Natural killer cell (primary cell): Measurements from ENCODE around the gene TIPRL. TPM values are rescaled to one million over a fixed set of nuclear protein-coding genes. Genes with fewer than 3 reads are reported as not detected.

Experiments
- ATAC-seq, 3 donors: fragments of 150-1000 bp in 2 of 3; fragments of 200-7000 bp in 1 of 3; cut with Tn5 transposase; 1 replicate in 1 of 3; 2 replicates in 2 of 3; pipeline ENCODE4 v1.10.0; 2021; ENCODE audit warnings: mild to moderate bottlenecking in 2 of 3, moderate library complexity in 2 of 3
- DNase-seq, 2 donors: peaks; one replicate each; pipeline versions ENCODE4 v3.0.0 to v3.0.0-alpha.2; 2013 to 2021; ENCODE audit warnings: mixed read lengths in 1 of 2
- H3K27ac ChIP-seq: one replicate; pipeline ENCODE4 v1.5.1; 2013; ENCODE audit warnings: mild to moderate bottlenecking, low read length
- H3K27me3 ChIP-seq: one replicate; pipeline ENCODE4 v1.6.1; 2013; ENCODE audit warnings: low read length; ENCODE audit not compliant: control insufficient read depth, insufficient read depth
- H3K36me3 ChIP-seq: one replicate; pipeline ENCODE4 v1.6.1; 2013; ENCODE audit warnings: low read length; ENCODE audit not compliant: control insufficient read depth, insufficient read depth
- H3K4me1 ChIP-seq: one replicate; pipeline ENCODE4 v1.6.1; 2013; ENCODE audit warnings: low read length; ENCODE audit not compliant: control insufficient read depth, insufficient read depth
- H3K4me3 ChIP-seq: one replicate; pipeline ENCODE4 v1.5.1; 2013; ENCODE audit warnings: low read length
- H3K9me3 ChIP-seq: one replicate; pipeline ENCODE4 v1.6.1; 2013; ENCODE audit warnings: low read length; ENCODE audit not compliant: control insufficient read depth, insufficient read depth
- H3K27ac Mint-ChIP-seq, 2 donors: one replicate each; pipeline ENCODE4 v1.8.0; 2022; ENCODE audit warnings: mild to moderate bottlenecking in 2 of 2, mixed read lengths in 2 of 2, moderate library complexity in 1 of 2
- H3K27me3 Mint-ChIP-seq, 2 donors: one replicate each; pipeline ENCODE4 v1.8.0; 2022; ENCODE audit warnings: low read depth in 2 of 2, mixed read lengths in 2 of 2
- H3K36me3 Mint-ChIP-seq: one replicate; pipeline ENCODE4 v1.8.0; 2022; ENCODE audit warnings: mixed read lengths
- H3K4me1 Mint-ChIP-seq, 2 donors: one replicate each; pipeline ENCODE4 v1.8.0; 2022; ENCODE audit warnings: mixed read lengths in 2 of 2
- H3K4me3 Mint-ChIP-seq: one replicate; pipeline ENCODE4 v1.8.0; 2022; ENCODE audit warnings: mild to moderate bottlenecking, moderate library complexity, mixed read lengths
- H3K9me3 Mint-ChIP-seq, 2 donors: one replicate each; pipeline ENCODE4 v1.8.0; 2022; ENCODE audit warnings: mixed read lengths in 2 of 2
- WGBS: methylation state at CpG from one replicate; pipeline ENCODE4 v1.1.7; 2013; ENCODE audit warnings: missing lambda C conversion rate; ENCODE audit not compliant: insufficient coverage; 5-methylcytosine and 5-hydroxymethylcytosine counted together
- intact Hi-C: fragments of 100-400 bp; cut with micrococcal nuclease; formaldehyde crosslinking; loops from one replicate; pipeline ENCODE4 v1.14.2; 2022
- total RNA-seq, 4 donors: library from RNA; stranded (reverse); fragments of 120-200 nt in 1 of 4; gene quantifications; one replicate each; pipeline versions ENCODE4 v1.2.3 to v1.2.4, GENCODE V29; 2013 to 2022
- TF ChIP-seq, protein P1 (sequence below): fragments of 200-600 bp; IDR thresholded peaks from one replicate; pipeline ENCODE4 v1.8.0; 2022; ENCODE audit warnings: antibody characterized with exemption

TIPRL gene
- total RNA-seq, 3 donors from 2014 or later (not counting 1 experiment from before 2014, with no cell fraction given) = 23.5 to 27.4 (median 25.6) TPM

DNA sequence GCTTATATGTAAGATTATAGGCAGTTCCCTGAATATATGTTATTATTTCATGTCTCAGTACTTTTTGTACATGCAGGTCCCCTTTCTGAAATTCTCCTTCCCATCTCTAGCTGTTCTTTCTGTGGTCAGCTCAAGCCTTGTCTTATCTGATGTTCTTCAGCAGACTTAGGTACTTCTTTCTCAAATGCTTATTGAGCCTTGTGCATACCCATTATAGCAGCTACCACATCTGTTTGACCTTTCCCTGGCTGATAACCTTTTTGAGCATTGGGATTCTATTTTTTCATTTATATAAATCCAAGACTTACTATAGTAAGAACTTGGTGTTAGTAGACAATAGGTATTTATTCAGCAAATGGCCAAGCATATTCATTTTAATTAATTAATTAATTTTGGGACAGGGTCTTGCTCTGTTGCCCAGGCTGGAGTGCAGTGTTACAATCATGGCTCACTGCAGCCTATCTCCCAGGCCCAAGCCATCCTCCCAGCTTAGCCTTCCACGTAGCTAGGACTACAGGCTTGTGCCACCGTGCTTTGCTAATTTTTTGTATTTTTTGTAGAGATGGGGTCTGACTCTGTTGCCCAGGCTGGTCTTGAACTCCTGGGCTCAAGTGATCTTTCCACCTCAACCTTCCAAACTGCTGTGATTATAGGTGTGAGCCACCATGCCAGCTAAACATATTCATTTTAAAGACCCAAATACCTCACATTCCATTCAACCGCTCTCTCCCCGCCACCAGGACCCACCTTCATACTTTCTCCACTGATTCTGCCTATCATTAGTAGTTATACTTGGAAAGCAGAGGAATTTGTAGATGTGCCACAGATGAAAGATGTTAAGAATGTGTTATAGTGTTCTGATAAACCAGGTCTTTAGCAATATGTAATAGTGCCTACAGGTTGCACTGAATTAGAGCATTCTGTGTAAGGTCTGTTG, 16.7 kb downstream of the TIPRL start:
- Histone ChIP-seq H3K27ac (no peak overlapping the region), H3K4me3 (no peak overlapping the region), H3K9me3 (no peaks in the 10 kb centered on the region), H3K27me3 (no peaks in the 10 kb centered on the region), H3K36me3 (peaks cover 68% of the 10 kb centered on the region), H3K4me1 (no peaks in the 10 kb centered on the region)
- intact Hi-C loops = no loop called here
- no peak for ATAC-seq
- Mint-ChIP-seq H3K9me3 (no peaks in the 10 kb centered on the region), H3K27me3 (no peaks in the 10 kb centered on the region), H3K4me1 (peaks cover 4 to 13% of the 10 kb centered on the region in 2 donors), H3K4me3 (no peak overlapping the region), H3K27ac (peak overlapping the region in 1 of 2 donors; percentile 63), H3K36me3 (peaks cover 13% of the 10 kb centered on the region)
- no peak for DNase-seq
- WGBS = 80% methylated on average over 1 of the region's 4 CpGs
- TF ChIP-seq, protein P1, sequence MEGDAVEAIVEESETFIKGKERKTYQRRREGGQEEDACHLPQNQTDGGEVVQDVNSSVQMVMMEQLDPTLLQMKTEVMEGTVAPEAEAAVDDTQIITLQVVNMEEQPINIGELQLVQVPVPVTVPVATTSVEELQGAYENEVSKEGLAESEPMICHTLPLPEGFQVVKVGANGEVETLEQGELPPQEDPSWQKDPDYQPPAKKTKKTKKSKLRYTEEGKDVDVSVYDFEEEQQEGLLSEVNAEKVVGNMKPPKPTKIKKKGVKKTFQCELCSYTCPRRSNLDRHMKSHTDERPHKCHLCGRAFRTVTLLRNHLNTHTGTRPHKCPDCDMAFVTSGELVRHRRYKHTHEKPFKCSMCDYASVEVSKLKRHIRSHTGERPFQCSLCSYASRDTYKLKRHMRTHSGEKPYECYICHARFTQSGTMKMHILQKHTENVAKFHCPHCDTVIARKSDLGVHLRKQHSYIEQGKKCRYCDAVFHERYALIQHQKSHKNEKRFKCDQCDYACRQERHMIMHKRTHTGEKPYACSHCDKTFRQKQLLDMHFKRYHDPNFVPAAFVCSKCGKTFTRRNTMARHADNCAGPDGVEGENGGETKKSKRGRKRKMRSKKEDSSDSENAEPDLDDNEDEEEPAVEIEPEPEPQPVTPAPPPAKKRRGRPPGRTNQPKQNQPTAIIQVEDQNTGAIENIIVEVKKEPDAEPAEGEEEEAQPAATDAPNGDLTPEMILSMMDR = no peak

DNA sequence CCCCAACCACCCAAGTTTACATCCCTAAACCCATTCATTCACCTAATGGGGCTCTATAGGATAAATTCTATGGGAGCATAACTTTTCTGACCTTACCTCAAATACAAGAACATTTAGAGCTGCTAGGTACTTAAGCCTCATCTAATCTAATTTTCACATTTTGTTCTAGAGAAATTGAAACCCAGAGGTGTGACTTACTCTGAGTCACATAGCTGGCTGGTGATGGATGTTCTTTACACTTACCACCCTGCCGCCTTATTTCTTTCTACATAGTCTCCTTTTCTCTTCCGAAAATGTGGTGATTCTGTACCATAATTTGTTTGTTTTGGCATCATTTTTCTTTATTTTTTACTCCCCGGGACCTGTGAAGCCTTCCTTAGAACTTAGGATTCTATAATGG, 20.3 kb downstream of the TIPRL start:
- Histone ChIP-seq H3K27ac (no peak overlapping the region), H3K36me3 (peaks cover 67% of the 10 kb centered on the region), H3K27me3 (no peaks in the 10 kb centered on the region), H3K4me3 (no peak overlapping the region), H3K4me1 (no peaks in the 10 kb centered on the region), H3K9me3 (no peaks in the 10 kb centered on the region)
- intact Hi-C loops = no loop called here
- no peak overlapping the region for H3K4me3 Mint-ChIP-seq
- peaks cover 34% of the 10 kb centered on the region for H3K36me3 Mint-ChIP-seq
- WGBS = 83% methylated on average over 2 of the region's 3 CpGs
- no peaks in the 10 kb centered on the region for H3K27me3 Mint-ChIP-seq
- H3K4me1 Mint-ChIP-seq = peaks cover 4 to 13% of the 10 kb centered on the region in 2 donors
- H3K9me3 Mint-ChIP-seq = no peaks in the 10 kb centered on the region
- ATAC-seq (no peak), DNase-seq (no peak)
- H3K27ac Mint-ChIP-seq = peak overlapping the region in 1 of 2 donors; percentile 21
- TF ChIP-seq, protein P1 = no peak

DNA sequence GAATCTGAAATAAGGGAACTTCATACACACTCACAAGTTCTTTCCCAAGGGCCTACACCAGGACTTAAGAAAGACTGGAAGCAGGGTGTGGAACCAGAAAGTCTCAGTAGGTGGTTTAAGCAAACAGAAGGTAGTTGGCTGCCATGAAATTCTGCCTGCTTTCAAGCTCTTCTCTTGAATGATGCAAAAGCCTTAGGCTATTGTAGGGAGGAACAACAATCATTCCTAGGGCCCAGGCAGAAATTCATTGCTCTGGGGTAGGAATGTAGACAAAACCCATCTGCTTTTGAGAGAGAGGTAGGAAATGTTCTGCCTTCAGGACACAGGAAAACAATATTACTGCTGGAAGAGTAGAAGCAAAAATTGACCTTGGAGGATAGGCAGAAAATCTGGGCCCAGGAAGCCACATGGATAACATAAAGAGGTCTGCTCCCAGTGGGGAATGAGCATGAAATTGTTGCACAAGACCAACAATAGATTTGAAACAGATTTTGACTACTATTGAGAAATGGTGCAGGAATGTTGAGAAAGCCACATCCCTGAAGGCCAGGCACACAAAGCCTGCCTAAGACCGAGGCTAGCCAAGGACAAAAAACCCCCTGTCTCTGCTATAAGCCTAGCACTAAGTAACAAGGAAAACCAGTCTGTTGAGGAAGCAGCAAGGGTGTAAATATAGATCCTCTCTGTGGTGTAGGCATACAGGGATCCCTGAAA, 24.3 kb downstream of the TIPRL start:
- 100% methylated on average over 1 of the region's 1 CpG for WGBS
- intact Hi-C loops = no loop called here

More for the DNA sequence above, 24.3 kb downstream of the TIPRL start:
- Mint-ChIP-seq H3K9me3 (no peaks in the 10 kb centered on the region), H3K4me1 (no peaks in the 10 kb centered on the region), H3K27me3 (no peaks in the 10 kb centered on the region), H3K36me3 (peaks cover 34% of the 10 kb centered on the region), H3K4me3 (no peak overlapping the region), H3K27ac (no peak overlapping the region)
- peaks cover 40% of the 10 kb centered on the region for H3K36me3 ChIP-seq
- H3K4me1 ChIP-seq = no peaks in the 10 kb centered on the region
- TF ChIP-seq, protein P1 = no peak
- DNase-seq = no peak
- no peaks in the 10 kb centered on the region for H3K27me3 ChIP-seq
- ATAC-seq = no peak
- H3K4me3 ChIP-seq = no peak overlapping the region
- H3K27ac ChIP-seq = no peak overlapping the region
- no peaks in the 10 kb centered on the region for H3K9me3 ChIP-seq
